Neural crest cell (in vitro differentiated cells): Measurements from ENCODE around the gene GNAL. TPM values are rescaled to one million over a fixed set of nuclear protein-coding genes. Genes with fewer than 3 reads are reported as not detected.
A peak's percentile ranks its signal among the peaks of the same experiment; 100 is the strongest.

Experiments used
- DNase-seq: peaks from one replicate; pipeline ENCODE4 v3.0.0; 2021; ENCODE audit warnings: low read depth, mixed read lengths, low spot score
- H3K27ac Mint-ChIP-seq: one replicate; pipeline ENCODE4 v1.8.0; 2021; ENCODE audit warnings: mild to moderate bottlenecking, mixed read lengths; ENCODE audit not compliant: unreplicated experiment
- H3K27me3 Mint-ChIP-seq: 2 replicates; pipeline ENCODE4 v1.8.0; 2021; ENCODE audit warnings: low read depth, mild to moderate bottlenecking, mixed read lengths
- H3K36me3 Mint-ChIP-seq: 2 replicates; pipeline ENCODE4 v1.8.0; 2021; ENCODE audit warnings: low read depth, mild to moderate bottlenecking, mixed read lengths
- H3K4me1 Mint-ChIP-seq: 2 replicates; pipeline ENCODE4 v1.8.0; 2021; ENCODE audit warnings: mixed read lengths
- H3K4me3 Mint-ChIP-seq: one replicate; pipeline ENCODE4 v1.8.0; 2021; ENCODE audit warnings: mild to moderate bottlenecking, mixed read lengths
- H3K9me3 Mint-ChIP-seq: 2 replicates; pipeline ENCODE4 v1.8.0; 2021; ENCODE audit warnings: mixed read lengths
- CTCF ChIP-seq: fragments of 200-600 bp; sonication (generic); conservative IDR thresholded peaks from 2 replicates; pipeline ENCODE4 v1.5.0; 2021; ENCODE audit warnings: antibody characterized with exemption, mild to moderate bottlenecking
- total RNA-seq: library from RNA; stranded (reverse); gene quantifications from 2 replicates; pipeline ENCODE4 v1.2.1, GENCODE V29; 2021

The GNAL gene
- total RNA-seq, 1 donor from 2014 or later = 20.4 TPM

- no peak for TF ChIP-seq CTCF
- Mint-ChIP-seq H3K27me3 (no peaks in the 10 kb centered on the region), H3K36me3 (no peaks in the 10 kb centered on the region), H3K9me3 (no peaks in the 10 kb centered on the region), H3K4me3 (no peak overlapping the region), H3K27ac (no peak overlapping the region), H3K4me1 (no peaks in the 10 kb centered on the region)
- no peak for DNase-seq
These were observed 173.5 kb downstream of the GNAL start for GRCh38 chr18:11862468-11863137.

- H3K27ac Mint-ChIP-seq = peak overlapping the region; percentile 35
- no peaks in the 10 kb centered on the region for H3K36me3 Mint-ChIP-seq
- H3K4me1 Mint-ChIP-seq = no peaks in the 10 kb centered on the region
These were observed 175.4 kb downstream of the GNAL start for GRCh38 chr18:11864471-11864870.

GRCh38 chr18:11865071-11865470 lies 176.0 kb downstream of the GNAL start:
- Mint-ChIP-seq H3K9me3 (no peaks in the 10 kb centered on the region), H3K4me3 (no peak overlapping the region), H3K27me3 (no peaks in the 10 kb centered on the region), H3K36me3 (no peaks in the 10 kb centered on the region), H3K27ac (no peak overlapping the region), H3K4me1 (no peaks in the 10 kb centered on the region)
- DNase-seq = no peak
- TF ChIP-seq CTCF = no peak

More at GRCh38 chr18:11864471-11864870, 175.4 kb downstream of the GNAL start:
- DNase-seq = no peak
- Mint-ChIP-seq H3K4me3 (no peak overlapping the region), H3K27me3 (no peaks in the 10 kb centered on the region), H3K9me3 (no peaks in the 10 kb centered on the region)
- TF ChIP-seq CTCF = no peak

- no peak for TF ChIP-seq CTCF
- Mint-ChIP-seq H3K27ac (no peak overlapping the region), H3K9me3 (no peaks in the 10 kb centered on the region), H3K4me3 (no peak overlapping the region), H3K36me3 (no peaks in the 10 kb centered on the region), H3K27me3 (no peaks in the 10 kb centered on the region), H3K4me1 (no peaks in the 10 kb centered on the region)
- DNase-seq = no peak
These were observed 177.3 kb downstream of the GNAL start for GRCh38 chr18:11866329-11866728.

GRCh38 chr18:11866764-11867163 lies 177.7 kb downstream of the GNAL start:
- Mint-ChIP-seq H3K9me3 (no peaks in the 10 kb centered on the region), H3K4me1 (no peaks in the 10 kb centered on the region), H3K27me3 (no peaks in the 10 kb centered on the region), H3K27ac (no peak overlapping the region), H3K36me3 (no peaks in the 10 kb centered on the region), H3K4me3 (no peak overlapping the region)
- no peak for DNase-seq
- no peak for TF ChIP-seq CTCF
